Measurements from ENCODE around the gene CCDC6.

Gene CCDC6

DNA sequence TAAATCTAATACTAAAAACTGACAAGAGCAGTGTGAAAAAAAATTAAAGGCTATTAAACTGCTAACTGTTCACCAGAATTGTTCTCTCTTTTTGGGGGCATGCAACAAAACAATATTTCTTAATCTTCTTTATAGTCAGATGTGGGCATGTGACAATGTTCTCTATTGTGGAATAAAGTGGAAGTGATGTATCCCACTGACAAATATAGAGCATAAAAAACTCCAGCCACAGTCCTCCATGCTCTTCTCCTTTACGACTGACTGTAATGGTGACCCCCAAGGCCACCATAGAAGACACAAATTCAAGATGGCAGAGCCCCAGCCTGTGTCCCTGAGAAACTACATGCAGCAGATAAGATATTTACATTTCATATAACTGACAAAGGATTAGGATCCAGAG, 11.6 kb upstream of the CCDC6 start:
- ChIA-PET POLR2A (no interaction called here), CTCF (no interaction called here)
- no peak for DNase-seq (ENCODE audit: extremely low spot score)
- TF ChIP-seq CTCF (IDR thresholded peaks at IDR 0.05; ENCODE audit: control extremely low read depth, extremely low read depth, low read depth, missing control alignments): no peak

DNA sequence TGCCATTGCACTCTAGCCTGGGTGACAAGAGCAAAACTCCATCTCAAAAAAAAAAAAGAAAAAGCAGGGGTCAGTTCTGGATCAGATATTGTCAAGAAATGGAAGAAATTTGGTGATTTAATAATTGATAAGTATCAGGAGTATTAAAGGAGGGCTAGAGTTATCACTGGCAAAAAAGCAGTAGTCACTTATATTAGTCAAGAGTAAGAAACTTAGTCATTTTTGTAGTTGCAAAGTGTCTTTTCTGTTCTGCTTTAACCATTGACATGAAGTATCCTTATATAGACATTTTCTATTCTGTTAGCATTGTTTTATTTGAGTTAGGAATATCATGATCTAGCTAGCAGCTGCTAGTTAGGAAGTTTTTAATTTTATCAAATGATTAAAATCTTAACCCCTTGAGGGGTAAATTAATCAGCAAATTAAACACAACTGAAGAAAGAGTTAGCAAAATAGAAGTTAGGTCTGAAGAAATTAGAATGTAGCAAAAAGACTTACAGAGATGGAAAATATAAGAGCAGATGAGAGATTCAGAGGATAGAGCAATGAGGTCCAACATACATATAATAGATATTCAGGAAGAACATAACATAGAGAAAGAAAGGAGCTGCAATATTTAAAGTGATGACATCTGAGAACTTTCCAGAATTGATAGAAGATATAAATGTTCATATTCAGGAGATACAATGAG, 7.3 kb upstream of the CCDC6 start:
- ChIA-PET CTCF (interaction anchor here (1.0 to 1.7 kb wide), 2 partner anchors 83 to 291 kb away, joined by 3 to 4 read pairs; no protein-coding TSS in a partner anchor), POLR2A (no interaction called here)
- no peak for DNase-seq (ENCODE audit: extremely low spot score)
- no peak for TF ChIP-seq CTCF (IDR thresholded peaks at IDR 0.05; ENCODE audit: control extremely low read depth, extremely low read depth, low read depth, missing control alignments)

- no peak for DNase-seq (ENCODE audit: extremely low spot score)
- CTCF ChIA-PET: interaction anchor here (1.0 to 2.1 kb wide), 4 partner anchors 10 to 117 kb away, joined by 3 to 5 read pairs (median 4); no protein-coding TSS in a partner anchor
- POLR2A ChIA-PET: no interaction called here
- TF ChIP-seq CTCF (IDR thresholded peaks at IDR 0.05; ENCODE audit: control extremely low read depth, extremely low read depth, low read depth, missing control alignments): no peak
These were observed 4.5 kb upstream of the CCDC6 start for GRCh38 chr10:59910867-59911266.

GRCh38 chr10:59909815-59910214, 3.5 kb upstream of the CCDC6 start:
- POLR2A ChIA-PET: no interaction called here
- CTCF ChIA-PET: interaction anchor here (4.0 kb wide), 1 partner anchor 284 kb away, joined by 20 read pairs; no protein-coding TSS in a partner anchor
- no peak for DNase-seq (ENCODE audit: extremely low spot score)
- no peak for TF ChIP-seq CTCF (IDR thresholded peaks at IDR 0.05; ENCODE audit: control extremely low read depth, extremely low read depth, low read depth, missing control alignments)

DNA sequence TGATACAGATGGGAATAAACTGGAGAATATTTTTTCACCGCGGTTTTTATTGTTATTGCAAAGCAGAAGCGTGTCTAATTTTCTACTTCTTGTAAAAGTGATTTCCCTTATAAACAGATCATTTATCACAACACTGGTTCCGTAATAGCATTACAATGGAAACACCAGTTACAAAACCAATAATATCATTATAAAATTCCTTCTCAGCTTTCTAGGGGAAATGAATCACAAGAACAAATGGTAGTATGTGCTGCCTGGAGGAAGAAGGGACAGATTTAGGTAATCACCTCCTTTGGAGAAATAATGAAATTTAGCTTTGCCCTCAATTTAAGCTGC, 2.4 kb upstream of the CCDC6 start:
- no peak for DNase-seq (ENCODE audit: extremely low spot score)
- ChIA-PET CTCF (interaction anchor here (1.0 to 9.6 kb wide), 14 partner anchors 16 to 283 kb away, joined by 3 to 73 read pairs (median 4); no protein-coding TSS in a partner anchor), POLR2A (no interaction called here)
- no peak for TF ChIP-seq CTCF (IDR thresholded peaks at IDR 0.05; ENCODE audit: control extremely low read depth, extremely low read depth, low read depth, missing control alignments)

- no peak for TF ChIP-seq CTCF (IDR thresholded peaks at IDR 0.05; ENCODE audit: control extremely low read depth, extremely low read depth, low read depth, missing control alignments)
- peak; percentile 42 for DNase-seq (ENCODE audit: extremely low spot score)
- ChIA-PET POLR2A (no interaction called here), CTCF (interaction anchor here (0.9 to 9.6 kb wide), 17 partner anchors 16 to 282 kb away, joined by 3 to 73 read pairs (median 4); no protein-coding TSS in a partner anchor)
These were observed 1.8 kb upstream of the CCDC6 start for GRCh38 chr10:59907918-59908807.

All from GM10248 (cell line).